Activated naive CD4-positive, alpha-beta T cell treated with anti-CD3 and anti-CD28 coated beads, Interleukin-2, amount 10 ng/mL, durations not matched to agents 7 days and 5 days (primary cell): ENCODE data around the gene RAB10.

Experiments
- CTCF ChIA-PET: fragments of 350-600 bp; sonication (Branson Sonifier 250); formaldehyde crosslinking; loops from one replicate; lab custom pipeline; 2021; ENCODE audit warnings: antibody characterized with exemption; lab: Charles Lee
- DNase-seq: peaks from one replicate; pipeline ENCODE4 v3.0.0-alpha.2; 2020
- H3K27ac Mint-ChIP-seq: one replicate; pipeline ENCODE4 v1.8.0; 2021; ENCODE audit warnings: mild to moderate bottlenecking, moderate library complexity, mixed read lengths
- H3K27me3 Mint-ChIP-seq: one replicate; pipeline ENCODE4 v1.8.0; 2021; ENCODE audit warnings: mild to moderate bottlenecking, mixed read lengths
- H3K36me3 Mint-ChIP-seq: one replicate; pipeline ENCODE4 v1.8.0; 2021; ENCODE audit warnings: mixed read lengths
- H3K4me1 Mint-ChIP-seq: one replicate; pipeline ENCODE4 v1.8.0; 2021; ENCODE audit warnings: mixed read lengths
- H3K4me3 Mint-ChIP-seq: one replicate; pipeline ENCODE4 v1.8.0; 2021; ENCODE audit warnings: mild to moderate bottlenecking, moderate library complexity, mixed read lengths
- H3K9me3 Mint-ChIP-seq: one replicate; pipeline ENCODE4 v1.8.0; 2021; ENCODE audit warnings: mixed read lengths

Gene RAB10

DNA sequence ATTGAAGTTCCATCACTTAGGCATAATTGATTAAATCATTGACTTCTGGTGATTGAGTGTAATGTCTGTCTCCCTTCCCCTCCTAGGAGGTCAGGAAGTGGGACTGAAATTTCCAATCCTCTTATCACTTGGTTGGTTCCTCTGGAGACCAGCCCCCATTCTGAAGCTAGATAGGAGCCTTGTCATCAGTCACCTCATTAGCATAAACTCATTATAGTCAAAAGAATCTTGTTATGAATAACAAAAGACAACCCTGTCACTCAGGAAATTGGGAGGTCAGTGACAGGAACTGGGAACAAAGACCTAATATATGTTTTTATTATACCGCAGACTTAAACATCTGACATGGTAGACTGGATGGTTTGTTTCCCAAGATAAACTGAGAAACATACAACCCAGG, 78.3 kb downstream of the RAB10 start:
- no peaks in the 10 kb centered on the region for H3K9me3 Mint-ChIP-seq
- no peaks in the 10 kb centered on the region for H3K27me3 Mint-ChIP-seq
- no peak overlapping the region for H3K27ac Mint-ChIP-seq
- CTCF ChIA-PET, result interaction anchor here (1.0 kb wide), 1 partner anchor 13 kb away, joined by 3 read pairs; no protein-coding TSS in a partner anchor
- H3K4me1 Mint-ChIP-seq, result peaks cover 11% of the 10 kb centered on the region
- DNase-seq, result no peak
- no peak overlapping the region for H3K4me3 Mint-ChIP-seq
- peaks cover 33% of the 10 kb centered on the region for H3K36me3 Mint-ChIP-seq

DNA sequence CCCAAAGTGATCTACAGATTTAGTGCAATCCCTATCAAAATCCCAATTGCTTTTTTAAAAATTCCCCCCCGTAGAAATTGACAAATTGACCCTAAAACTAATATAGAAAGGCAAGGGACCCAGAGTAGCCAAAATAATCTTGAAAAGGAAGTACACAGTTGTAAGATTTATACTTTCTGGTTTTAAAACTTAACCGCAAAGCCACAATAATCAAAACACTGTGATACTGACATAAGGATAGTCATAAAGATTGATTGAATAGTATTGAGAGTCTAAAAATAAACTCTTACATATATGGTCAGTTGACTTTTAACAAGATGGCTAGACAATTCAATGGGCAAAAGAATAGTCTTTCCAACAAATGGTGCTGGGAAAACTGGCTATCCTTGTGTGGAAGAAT, 80.3 kb downstream of the RAB10 start:
- H3K4me3 Mint-ChIP-seq, result no peak overlapping the region
- H3K36me3 Mint-ChIP-seq, result peaks cover 33% of the 10 kb centered on the region
- DNase-seq, result no peak
- H3K4me1 Mint-ChIP-seq, result peaks cover 9% of the 10 kb centered on the region
- CTCF ChIA-PET, result no interaction called here
- H3K27me3 Mint-ChIP-seq, result no peaks in the 10 kb centered on the region
- no peaks in the 10 kb centered on the region for H3K9me3 Mint-ChIP-seq
- H3K27ac Mint-ChIP-seq, result no peak overlapping the region

DNA sequence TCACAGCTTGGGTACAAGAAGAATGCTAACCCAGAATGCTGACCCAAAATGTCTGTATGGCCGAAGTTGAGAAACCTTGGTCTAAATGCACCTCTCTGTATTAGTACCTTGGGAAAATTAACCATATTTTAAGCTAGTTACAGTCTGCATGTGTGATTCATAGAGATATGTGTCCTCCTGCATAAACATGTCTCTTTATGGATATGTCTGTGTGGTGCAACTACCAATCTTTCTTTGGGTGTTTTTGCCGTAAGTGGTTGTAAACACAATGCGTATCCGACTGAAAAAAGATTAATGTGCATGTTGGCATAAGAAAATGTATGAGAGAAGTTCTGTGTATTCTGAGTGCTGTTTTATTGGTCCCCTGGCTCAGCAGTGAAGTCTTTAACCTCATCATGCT, 84.8 kb downstream of the RAB10 start:
- H3K27me3 Mint-ChIP-seq, result no peaks in the 10 kb centered on the region
- H3K4me3 Mint-ChIP-seq, result no peak overlapping the region
- no peak for DNase-seq
- peaks cover 6% of the 10 kb centered on the region for H3K36me3 Mint-ChIP-seq
- H3K27ac Mint-ChIP-seq, result peak overlapping the region; percentile 25
- CTCF ChIA-PET, result interaction anchor here (1.1 to 1.3 kb wide), 2 partner anchors 31 to 127 kb away, joined by 3 read pairs; no protein-coding TSS in a partner anchor
- no peaks in the 10 kb centered on the region for H3K9me3 Mint-ChIP-seq
- H3K4me1 Mint-ChIP-seq, result peaks cover 6% of the 10 kb centered on the region

DNA sequence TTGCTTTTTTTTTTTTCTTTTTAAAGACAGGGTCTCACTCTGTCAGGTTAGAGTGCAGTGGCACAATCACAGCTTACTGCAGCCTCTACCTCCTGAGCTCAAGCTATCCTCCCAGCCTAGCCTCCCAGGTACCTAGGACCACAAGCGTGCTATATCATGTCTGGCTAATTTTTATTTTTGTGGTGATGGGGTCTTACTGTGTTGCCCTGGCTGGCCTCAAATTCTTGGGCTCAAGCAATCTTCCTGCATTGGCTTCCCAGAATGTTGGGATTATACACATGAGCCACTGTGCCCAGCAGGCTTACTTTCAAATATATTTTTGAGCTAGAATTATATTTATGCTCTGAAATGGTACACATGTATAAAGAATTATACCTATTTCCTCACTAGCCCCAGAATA, 85.6 kb downstream of the RAB10 start:
- H3K27ac Mint-ChIP-seq, result no peak overlapping the region
- H3K4me3 Mint-ChIP-seq, result no peak overlapping the region
- peaks cover 2% of the 10 kb centered on the region for H3K36me3 Mint-ChIP-seq
- no peak for DNase-seq
- H3K9me3 Mint-ChIP-seq, result no peaks in the 10 kb centered on the region
- H3K27me3 Mint-ChIP-seq, result no peaks in the 10 kb centered on the region
- CTCF ChIA-PET, result interaction anchor here (1.1 to 1.3 kb wide), 2 partner anchors 32 to 128 kb away, joined by 3 read pairs; no protein-coding TSS in a partner anchor
- H3K4me1 Mint-ChIP-seq, result peaks cover 1% of the 10 kb centered on the region

DNA sequence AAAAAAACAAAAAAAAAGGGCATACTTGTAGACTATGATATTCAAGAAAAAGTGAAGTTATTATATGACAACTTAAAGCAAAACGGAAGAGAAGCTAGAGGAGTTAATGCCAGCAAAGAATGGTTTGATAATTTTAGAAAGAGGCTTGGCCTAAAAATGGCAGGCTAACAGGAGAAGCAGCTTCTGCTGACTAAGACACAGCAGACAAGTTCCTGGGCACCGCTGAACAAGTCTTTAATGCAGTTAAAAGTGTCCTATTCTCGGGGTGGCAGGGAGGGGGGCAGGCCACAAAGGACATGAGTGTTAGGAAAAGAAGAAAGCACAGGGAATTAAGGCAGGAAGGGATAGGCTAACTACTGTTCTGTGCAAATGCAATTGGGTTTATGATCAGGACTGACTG, 88.7 kb downstream of the RAB10 start:
- Mint-ChIP-seq H3K36me3 (peaks cover 2% of the 10 kb centered on the region), H3K27ac (peak overlapping the region; percentile 58), H3K4me1 (peaks cover 3% of the 10 kb centered on the region), H3K9me3 (no peaks in the 10 kb centered on the region), H3K27me3 (no peaks in the 10 kb centered on the region), H3K4me3 (no peak overlapping the region)
- DNase-seq, result no peak
- CTCF ChIA-PET, result no interaction called here

DNA sequence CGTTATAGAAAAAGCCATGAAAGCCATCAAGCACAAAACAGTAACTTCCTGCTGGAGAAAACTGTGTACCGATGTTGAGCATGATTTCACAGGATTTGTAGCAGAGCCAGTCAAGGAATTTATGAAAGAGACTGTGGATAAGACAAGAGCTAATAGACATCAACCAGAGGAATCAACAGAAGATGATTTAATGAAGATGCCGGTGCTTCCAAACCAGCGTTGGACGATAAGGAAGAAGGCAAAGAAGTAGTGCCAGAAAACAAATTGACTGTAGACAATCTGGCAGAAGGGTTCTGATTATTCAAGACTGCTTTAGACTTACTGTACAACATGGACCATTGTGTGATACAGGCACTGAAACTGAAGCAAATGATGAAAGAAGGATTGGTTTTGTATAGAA, 89.5 kb downstream of the RAB10 start:
- CTCF ChIA-PET, result no interaction called here
- H3K27ac Mint-ChIP-seq, result no peak overlapping the region
- no peak for DNase-seq
- H3K4me1 Mint-ChIP-seq, result peaks cover 3% of the 10 kb centered on the region
- H3K9me3 Mint-ChIP-seq, result no peaks in the 10 kb centered on the region
- no peaks in the 10 kb centered on the region for H3K27me3 Mint-ChIP-seq
- peaks cover 10% of the 10 kb centered on the region for H3K36me3 Mint-ChIP-seq
- no peak overlapping the region for H3K4me3 Mint-ChIP-seq

DNA sequence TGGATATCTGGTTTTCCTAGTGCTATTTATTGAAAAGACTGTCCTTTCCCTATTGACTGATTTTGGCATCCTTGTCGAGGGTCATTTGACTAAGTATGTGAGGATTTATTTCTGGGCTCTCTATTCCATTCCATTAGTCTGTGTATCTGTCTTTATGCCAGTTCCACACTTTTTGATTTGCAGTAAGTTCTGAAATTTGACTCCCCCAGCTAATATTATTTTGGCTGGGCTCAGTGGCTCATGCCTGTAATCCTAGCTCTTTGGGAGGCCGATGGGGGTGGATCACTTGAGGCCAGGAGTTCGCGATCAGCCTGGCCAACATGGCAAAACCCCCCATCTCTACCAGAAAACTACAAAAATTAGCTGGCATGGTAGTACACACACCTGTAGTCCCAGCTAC, 92.2 kb downstream of the RAB10 start:
- H3K27me3 Mint-ChIP-seq, result no peaks in the 10 kb centered on the region
- CTCF ChIA-PET, result interaction anchor here (1.4 kb wide), 1 partner anchor 135 kb away, joined by 3 read pairs; no protein-coding TSS in a partner anchor
- H3K27ac Mint-ChIP-seq, result no peak overlapping the region
- no peak for DNase-seq
- no peaks in the 10 kb centered on the region for H3K9me3 Mint-ChIP-seq
- no peak overlapping the region for H3K4me3 Mint-ChIP-seq
- peaks cover 18% of the 10 kb centered on the region for H3K36me3 Mint-ChIP-seq
- H3K4me1 Mint-ChIP-seq, result peaks cover 13% of the 10 kb centered on the region

DNA sequence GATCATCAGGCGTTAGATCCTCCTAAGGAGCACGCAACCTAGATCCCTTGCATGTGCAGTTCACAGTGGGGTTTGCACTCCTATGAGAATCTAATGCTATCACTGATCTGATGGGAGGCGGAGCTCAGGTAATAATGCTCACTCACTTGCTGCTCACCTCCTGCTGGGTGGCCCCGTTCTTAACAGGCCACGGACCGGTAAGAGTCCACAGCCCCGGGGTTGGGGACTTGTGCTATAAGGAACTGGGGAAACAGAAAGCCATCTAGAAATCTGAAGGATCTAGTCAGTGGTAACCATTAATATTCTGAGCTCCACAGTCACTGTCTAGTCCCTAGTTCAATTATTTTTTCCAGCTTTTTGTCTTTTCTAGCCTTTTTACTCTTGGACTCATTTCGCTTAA, 94.3 kb downstream of the RAB10 start:
- Mint-ChIP-seq H3K27ac (no peak overlapping the region), H3K27me3 (no peaks in the 10 kb centered on the region), H3K9me3 (no peaks in the 10 kb centered on the region), H3K4me1 (peaks cover 14% of the 10 kb centered on the region), H3K36me3 (peaks cover 18% of the 10 kb centered on the region), H3K4me3 (no peak overlapping the region)
- DNase-seq, result no peak
- CTCF ChIA-PET, result no interaction called here

DNA sequence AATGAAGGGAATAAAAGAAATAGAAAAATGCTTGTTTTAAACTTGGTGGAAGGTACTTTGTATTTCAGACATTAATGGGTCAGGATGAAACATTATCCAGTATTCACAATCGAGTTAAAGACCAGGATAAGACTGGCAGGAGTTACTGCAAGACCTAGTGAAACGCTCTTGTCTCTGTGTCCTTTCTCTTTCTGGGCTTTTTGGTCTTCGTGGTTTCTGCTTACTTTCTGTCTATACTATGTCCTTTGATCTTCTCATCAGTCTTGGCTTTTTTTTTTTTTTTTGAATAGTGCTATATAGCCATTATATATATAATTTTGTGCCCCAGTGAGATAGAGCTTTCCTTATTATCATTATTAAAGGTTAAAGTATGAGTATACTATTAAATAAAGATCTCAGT, 96.9 kb downstream of the RAB10 start:
- H3K9me3 Mint-ChIP-seq, result no peaks in the 10 kb centered on the region
- DNase-seq, result no peak
- H3K27ac Mint-ChIP-seq, result no peak overlapping the region
- H3K4me1 Mint-ChIP-seq, result peaks cover 11% of the 10 kb centered on the region
- H3K4me3 Mint-ChIP-seq, result no peak overlapping the region
- CTCF ChIA-PET, result no interaction called here
- H3K27me3 Mint-ChIP-seq, result no peaks in the 10 kb centered on the region
- peaks cover 31% of the 10 kb centered on the region for H3K36me3 Mint-ChIP-seq

DNA sequence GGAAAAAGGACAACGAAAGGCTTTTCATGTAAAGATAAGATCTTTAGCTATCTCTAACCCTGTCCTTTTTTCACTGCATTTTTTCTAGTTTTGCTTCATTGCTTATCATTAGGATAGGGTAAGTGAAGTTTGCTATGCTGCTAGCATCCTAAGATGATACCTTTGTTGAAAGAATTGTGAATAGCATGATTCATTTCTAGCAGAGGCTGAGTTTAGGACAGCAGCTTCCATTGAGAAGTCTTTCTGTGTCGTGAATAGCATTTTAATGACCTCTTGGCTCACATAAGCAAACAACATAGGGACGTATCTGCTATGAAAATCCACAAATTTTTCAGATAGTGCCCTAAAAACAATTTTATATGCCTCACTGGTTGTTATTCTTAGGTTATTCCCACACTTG, 102.6 kb downstream of the RAB10 start:
- CTCF ChIA-PET, result interaction anchor here (0.9 to 1.0 kb wide), 2 partner anchors 186 to 283 kb away, joined by 3 to 4 read pairs; no protein-coding TSS in a partner anchor
- DNase-seq, result no peak
- peaks cover 18% of the 10 kb centered on the region for H3K36me3 Mint-ChIP-seq
- no peaks in the 10 kb centered on the region for H3K9me3 Mint-ChIP-seq
- H3K27ac Mint-ChIP-seq, result no peak overlapping the region
- H3K27me3 Mint-ChIP-seq, result no peaks in the 10 kb centered on the region
- H3K4me1 Mint-ChIP-seq, result no peaks in the 10 kb centered on the region
- no peak overlapping the region for H3K4me3 Mint-ChIP-seq

DNA sequence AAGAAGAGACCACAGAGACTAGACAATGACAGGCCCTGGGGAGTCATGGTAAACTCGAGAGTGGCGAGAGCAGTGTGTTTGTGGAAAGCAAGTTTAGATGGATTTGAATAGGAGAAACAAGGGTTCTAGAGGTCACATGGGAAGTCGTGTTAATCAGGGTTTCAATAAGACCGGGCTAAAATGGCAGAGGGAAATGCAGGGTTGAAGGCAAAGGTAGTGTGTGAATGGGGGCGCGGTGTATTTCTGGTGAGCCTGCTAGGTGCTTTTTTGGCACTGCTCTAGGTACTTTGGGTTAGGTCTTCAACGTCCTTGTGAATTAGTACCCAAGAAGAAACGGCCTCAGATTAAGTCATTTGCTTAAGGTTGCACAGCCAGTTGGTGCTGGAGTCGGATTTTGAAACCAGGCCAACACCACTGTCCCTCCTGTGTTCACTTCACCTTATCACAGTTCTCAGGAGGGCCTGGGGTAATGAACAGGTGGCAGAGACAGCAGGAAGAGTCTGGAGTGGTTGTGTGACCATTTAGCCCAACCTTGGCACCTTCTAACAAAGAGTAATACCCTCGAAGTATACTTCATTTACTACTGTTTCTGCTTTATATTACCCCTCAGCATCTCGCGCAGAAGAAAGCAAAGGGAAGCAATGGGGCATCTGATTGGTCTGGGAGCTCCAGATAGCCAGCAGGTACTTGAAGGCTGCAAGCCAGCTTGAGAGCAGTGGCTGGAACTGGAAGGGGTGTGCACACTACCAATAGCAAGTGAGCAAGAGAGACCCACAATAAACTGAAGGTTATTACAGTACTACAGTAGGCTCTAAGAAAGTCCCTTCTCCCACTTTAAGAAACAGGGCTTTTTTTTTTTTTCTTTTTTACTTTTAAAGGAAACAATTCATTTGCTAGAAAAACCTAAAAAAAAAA, 105.6 kb downstream of the RAB10 start:
- peaks cover 15% of the 10 kb centered on the region for H3K36me3 Mint-ChIP-seq
- H3K27ac Mint-ChIP-seq, result no peak overlapping the region
- no peaks in the 10 kb centered on the region for H3K9me3 Mint-ChIP-seq
- CTCF ChIA-PET, result interaction anchor here (0.7 to 1.0 kb wide), 2 partner anchors 148 to 401 kb away, joined by 3 read pairs; no protein-coding TSS in a partner anchor
- no peak for DNase-seq
- no peak overlapping the region for H3K4me3 Mint-ChIP-seq
- H3K27me3 Mint-ChIP-seq, result no peaks in the 10 kb centered on the region
- H3K4me1 Mint-ChIP-seq, result no peaks in the 10 kb centered on the region

DNA sequence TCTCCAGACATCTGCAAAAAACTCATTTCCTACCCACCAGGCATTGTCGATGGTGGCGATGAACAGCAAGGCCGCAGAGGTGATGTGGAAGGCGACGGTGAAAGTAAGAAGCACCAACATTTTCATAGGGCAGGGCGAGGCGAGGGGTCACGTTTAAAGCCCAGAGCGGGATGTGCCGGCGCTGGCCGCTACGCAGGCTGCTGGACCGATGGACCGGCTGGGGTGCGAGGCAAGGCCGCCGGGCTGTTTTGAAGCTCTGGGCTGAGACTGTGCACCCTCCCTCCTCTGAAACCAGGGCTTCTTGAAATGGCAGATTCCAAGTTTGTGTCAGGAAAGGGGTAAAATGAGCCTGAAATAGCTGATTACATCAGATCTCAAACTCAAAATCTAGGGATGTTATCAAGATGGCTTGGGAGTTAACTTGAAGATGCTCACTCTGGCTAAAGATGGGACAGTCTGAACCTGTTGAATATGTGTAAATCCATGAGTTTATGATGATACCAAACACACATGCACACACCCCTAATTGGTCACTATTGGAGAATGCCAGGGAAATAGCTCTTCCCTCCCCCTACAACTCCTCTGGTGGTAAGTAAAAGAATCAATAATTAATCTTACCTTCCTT, 107.4 kb downstream of the RAB10 start:
- Mint-ChIP-seq H3K9me3 (no peaks in the 10 kb centered on the region), H3K36me3 (peaks cover 2% of the 10 kb centered on the region), H3K27ac (no peak overlapping the region), H3K27me3 (no peaks in the 10 kb centered on the region), H3K4me3 (no peak overlapping the region), H3K4me1 (no peaks in the 10 kb centered on the region)
- CTCF ChIA-PET, result interaction anchor here (0.9 to 4.7 kb wide), 3 partner anchors 289 to 534 kb away, joined by 3 to 20 read pairs (median 4); no protein-coding TSS in a partner anchor
- no peak for DNase-seq

DNA sequence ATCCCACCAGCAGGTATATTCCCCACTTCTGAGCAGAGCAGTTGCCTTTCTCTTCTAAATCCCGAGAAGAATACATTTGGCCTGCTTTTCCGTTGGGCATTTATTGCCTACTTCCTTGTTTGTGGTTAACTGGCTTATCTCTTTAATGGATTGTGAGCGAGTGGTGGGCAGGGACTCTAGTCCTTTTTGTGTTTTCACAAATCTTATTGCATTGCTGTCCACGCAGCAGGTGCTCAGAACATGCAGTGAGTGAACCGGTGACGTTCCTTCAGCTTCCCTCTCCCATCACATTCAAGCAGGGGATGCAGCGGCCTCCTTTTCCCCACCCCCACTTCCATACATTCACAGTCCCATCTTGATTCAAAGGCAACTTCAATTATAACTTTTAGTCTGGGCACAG, 110.1 kb downstream of the RAB10 start:
- CTCF ChIA-PET, result interaction anchor here (0.6 to 4.7 kb wide), 10 partner anchors 56 to 445 kb away, joined by 3 to 25 read pairs (median 8); no protein-coding TSS in a partner anchor
- H3K27ac Mint-ChIP-seq, result no peak overlapping the region
- H3K4me3 Mint-ChIP-seq, result no peak overlapping the region

DNA sequence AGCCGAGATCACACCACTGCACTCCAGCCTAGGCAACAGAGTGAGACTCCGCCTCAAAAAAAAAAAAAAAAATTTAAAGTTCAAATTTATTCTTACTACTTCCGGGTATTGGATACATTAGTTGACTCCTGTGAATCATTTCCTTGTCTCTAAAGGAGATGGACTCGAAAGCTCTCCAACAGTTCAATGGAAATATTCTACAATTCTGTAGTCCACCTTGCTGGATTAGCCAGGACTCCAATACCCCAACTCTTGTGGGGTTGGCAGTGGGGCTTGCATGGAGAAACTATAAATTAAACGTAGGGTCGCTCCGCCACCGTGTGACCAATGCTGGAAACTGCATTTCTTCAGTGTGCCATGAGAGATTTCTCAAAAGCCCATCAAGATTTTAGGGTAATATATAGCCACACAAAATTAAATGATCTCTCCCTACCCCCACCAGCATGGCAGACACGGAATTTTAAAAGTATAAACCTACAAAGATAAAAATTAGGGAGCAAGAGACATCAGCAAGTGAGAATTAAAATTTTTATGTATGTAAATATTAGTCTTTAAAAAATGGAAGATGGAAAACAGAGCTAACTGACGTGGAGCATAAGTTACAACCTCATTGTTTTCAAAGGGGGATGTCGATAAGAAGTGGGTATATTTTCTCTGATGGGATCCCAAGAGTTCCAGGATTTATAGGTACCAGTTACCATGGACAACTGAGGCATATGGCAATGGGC, 111.2 kb downstream of the RAB10 start:
- no peaks in the 10 kb centered on the region for H3K4me1 Mint-ChIP-seq
- H3K9me3 Mint-ChIP-seq, result no peaks in the 10 kb centered on the region
- peaks cover 13% of the 10 kb centered on the region for H3K27me3 Mint-ChIP-seq
- H3K36me3 Mint-ChIP-seq, result no peaks in the 10 kb centered on the region
- no peak overlapping the region for H3K27ac Mint-ChIP-seq
- DNase-seq, result peak; percentile 75
- CTCF ChIA-PET, result interaction anchor here (0.6 to 4.7 kb wide), 17 partner anchors 53 to 446 kb away, joined by 3 to 25 read pairs (median 4); no protein-coding TSS in a partner anchor
- no peak overlapping the region for H3K4me3 Mint-ChIP-seq

More for the DNA sequence above, 110.1 kb downstream of the RAB10 start:
- Mint-ChIP-seq H3K4me1 (no peaks in the 10 kb centered on the region), H3K9me3 (no peaks in the 10 kb centered on the region), H3K27me3 (peaks cover 5% of the 10 kb centered on the region), H3K36me3 (no peaks in the 10 kb centered on the region)
- no peak for DNase-seq
